SKM-1 treated with dmso at 0.1 percent for 144 hours (cell line): ENCODE measurements around the gene PDE4D.

Source experiments
- DNase-seq: peaks from one replicate; lab custom pipeline; 2025; ENCODE audit not compliant: unreplicated experiment; lab: John Stamatoyannopoulos, UW

PDE4D gene

DNA sequence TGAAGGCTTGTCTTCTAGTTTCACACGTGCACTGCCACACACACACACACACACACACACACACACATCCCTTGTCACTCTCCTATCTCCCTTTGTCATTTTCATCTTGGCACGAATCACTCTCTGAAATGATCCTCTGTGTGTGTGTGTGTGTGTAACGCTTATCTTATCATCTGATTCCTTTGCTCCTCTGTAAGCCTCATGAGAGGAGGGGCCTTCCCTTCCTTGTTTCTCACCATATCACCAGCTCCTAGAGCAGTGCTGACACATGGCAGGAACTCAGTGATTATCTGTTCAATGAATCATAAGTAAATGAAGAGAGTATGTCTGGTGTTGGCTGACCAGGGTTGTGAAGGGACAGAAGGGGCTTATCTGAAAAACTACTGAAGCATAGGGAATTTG is 53.3 kb downstream of the PDE4D start:
- DNase-seq, result no peak

GRCh38 chr5:59838989-59839388 is 54.5 kb downstream of the PDE4D start:
- DNase-seq, result no peak

DNA sequence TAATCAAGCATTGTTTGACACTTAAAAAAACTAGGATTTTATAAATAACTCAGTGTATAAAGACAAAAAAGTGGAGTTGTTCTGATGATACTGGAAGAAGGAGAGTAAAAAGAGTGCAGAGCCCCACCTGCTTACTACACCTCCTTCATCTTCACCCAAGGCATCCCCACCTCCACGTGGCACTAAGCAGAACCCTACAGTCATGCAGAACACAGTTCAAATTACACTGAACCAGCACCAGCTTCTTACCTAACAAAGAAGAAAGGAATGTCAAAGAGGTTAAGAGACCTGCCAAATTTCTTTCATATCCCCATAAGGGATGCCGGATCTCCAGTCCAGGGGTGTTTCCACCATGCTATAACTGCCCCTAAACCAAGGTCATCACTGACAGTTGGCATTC is 55.5 kb downstream of the PDE4D start:
- DNase-seq, result no peak

- DNase-seq, result no peak
Observed at GRCh38 chr5:59837071-59837470, 56.5 kb downstream of the PDE4D start.

GRCh38 chr5:59835800-59836199 is 57.7 kb downstream of the PDE4D start:
- no peak for DNase-seq

- no peak for DNase-seq
Observed at GRCh38 chr5:59833448-59833847, 60.1 kb downstream of the PDE4D start.

DNA sequence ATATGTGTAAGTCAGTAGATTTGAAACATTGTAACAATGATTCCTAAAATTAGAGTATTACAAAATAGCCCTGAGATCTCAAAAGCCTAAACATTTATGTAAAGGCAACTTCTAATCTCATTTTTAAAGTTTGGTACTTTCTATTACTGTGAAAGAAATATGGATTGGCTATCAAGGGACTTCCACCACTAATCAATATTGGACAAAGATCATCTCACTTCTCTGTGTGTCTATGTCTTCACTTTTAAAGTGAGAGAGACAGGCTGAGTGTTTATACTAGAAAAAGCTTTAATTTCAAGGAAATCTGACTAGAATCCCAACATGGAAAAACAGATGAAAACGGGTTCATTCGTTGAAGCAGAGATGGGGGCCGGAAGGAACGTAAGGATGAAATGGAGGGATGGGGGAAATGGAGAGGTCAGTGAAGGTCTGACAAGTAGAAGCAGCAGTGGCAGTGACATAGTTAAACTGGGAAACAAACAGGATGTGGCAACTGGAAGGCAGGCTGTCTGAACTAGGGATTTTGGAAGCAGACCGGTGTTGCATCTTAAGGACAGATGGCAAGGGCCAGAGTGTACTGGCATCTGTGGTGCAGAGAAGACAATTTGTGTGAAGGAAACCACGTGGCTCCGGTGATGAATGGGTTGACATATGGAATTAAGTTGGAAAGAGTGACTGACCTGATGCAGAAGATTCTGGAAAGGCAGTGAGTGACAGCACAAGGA is 60.8 kb downstream of the PDE4D start:
- DNase-seq, result no peak

GRCh38 chr5:59831326-59832010 is 62.1 kb downstream of the PDE4D start:
- no peak for DNase-seq

- DNase-seq, result no peak
Observed at GRCh38 chr5:59830536-59831200, 62.9 kb downstream of the PDE4D start.

GRCh38 chr5:59829922-59830321 is 63.6 kb downstream of the PDE4D start:
- no peak for DNase-seq

GRCh38 chr5:59829386-59829785 is 64.1 kb downstream of the PDE4D start:
- DNase-seq, result no peak

- no peak for DNase-seq
Observed at GRCh38 chr5:59828623-59829022, 64.9 kb downstream of the PDE4D start.

DNA sequence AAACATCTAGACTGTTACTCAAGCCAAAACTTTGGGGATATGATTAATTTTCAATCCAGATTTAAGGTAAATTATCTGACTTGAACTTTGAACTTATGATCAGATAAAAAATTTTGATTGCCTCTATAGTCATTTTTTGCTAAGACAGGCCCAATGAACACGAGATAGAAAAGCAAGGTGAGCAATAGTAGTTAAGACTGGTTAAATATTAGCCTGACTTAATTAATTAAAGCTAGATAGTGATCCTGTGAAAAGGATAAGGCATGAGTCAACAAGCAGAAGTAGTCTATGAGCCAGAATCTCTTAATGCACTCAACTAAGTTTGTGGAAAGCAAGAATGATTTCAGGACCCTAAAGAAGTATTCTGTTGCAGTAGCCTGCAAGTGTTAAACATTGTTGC is 66.5 kb downstream of the PDE4D start:
- no peak for DNase-seq

DNA sequence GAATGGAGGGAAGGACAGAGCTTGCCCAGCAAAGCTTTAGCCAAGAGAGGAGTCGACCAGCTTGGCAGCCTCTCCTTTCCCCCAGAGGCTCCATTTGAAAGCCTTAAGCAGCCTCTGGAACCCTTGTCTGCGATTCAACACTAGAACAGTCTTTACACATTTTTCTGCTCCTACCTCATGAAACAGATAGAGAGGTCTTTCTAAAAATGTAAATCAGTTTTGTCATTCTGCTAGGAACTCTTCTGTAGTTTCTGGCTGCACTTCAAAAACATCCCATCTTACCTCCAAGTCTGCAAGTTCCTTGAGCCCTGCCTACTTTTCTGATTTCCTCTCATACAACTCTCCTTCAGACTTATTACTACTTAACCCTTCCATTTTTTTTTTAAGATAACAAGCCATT is 70.1 kb downstream of the PDE4D start:
- DNase-seq, result no peak

GRCh38 chr5:59819806-59820205 is 73.7 kb downstream of the PDE4D start:
- no peak for DNase-seq

DNA sequence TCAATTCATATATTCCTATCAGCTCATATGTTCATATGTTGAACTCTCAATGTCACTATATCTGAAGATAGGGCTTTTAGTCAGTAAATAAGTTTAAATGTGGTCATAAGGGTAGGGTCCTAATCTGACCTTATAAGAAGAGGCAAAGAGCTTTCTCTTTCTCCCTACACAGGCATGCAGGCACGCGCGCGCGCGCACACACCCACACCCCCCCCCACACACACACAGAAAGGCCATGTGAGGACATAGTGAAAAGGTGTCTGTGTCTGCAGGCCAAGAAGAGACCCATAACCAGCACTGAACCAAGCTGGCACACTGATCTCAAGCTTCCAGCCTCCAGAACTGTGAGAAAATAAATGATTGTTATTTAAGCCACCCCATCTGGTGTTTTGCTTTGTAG is 76.0 kb downstream of the PDE4D start:
- DNase-seq, result no peak

DNA sequence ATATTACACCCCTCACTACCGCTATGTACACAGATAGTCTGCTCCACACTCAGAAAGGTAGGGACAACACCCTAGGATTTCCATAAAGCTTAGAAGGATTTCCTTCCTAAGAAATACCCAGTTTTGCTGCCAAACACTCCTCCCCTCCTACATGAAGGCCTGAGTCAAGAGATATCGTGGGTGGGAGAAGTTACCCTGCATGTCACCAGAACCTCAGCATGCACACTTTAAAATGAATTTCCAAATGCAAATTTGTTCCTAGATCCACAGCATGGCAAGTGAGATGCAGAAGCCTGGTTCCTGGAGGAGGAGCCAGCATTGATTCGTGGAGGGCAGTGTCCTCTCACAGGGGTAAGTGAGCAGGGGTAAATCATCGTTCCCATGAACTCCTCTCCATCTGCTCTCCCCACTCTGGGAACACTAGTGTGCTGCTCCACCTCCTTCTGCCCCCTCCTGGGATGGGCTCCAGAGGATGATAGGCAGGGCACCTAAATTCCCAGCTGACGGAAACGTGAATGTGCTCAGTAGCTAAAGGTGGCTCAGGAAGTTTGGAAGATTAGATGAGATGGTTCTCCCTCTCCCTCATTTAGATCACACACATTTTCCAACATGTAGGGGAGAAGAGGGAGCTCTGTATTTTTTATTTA is 76.7 kb downstream of the PDE4D start:
- DNase-seq, result no peak

GRCh38 chr5:59814537-59814872 is 79.0 kb downstream of the PDE4D start:
- no peak for DNase-seq

- peak; percentile 76 for DNase-seq
Observed at GRCh38 chr5:59813761-59814536, 79.6 kb downstream of the PDE4D start.

- peak; percentile 63 for DNase-seq
Observed at GRCh38 chr5:59810041-59810440, 83.5 kb downstream of the PDE4D start.

DNA sequence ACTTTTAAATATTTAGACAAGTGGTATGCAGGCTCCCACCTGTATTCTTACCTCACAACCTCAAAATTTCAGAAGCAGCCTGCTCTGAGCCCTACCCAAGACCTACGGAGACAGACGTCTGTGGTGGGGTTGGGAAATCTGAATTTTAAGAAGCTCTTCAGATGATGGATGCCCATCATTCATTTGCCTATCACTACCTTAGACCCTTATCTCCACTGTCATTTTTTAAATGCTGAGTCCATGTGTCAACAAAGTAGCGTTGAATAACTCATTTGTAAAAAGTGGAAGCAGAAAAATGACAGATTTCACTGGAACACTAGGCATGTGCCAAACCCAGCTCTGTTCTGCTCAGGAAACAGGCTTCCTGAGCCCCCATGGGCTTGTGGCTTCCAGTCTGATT is 85.7 kb downstream of the PDE4D start:
- DNase-seq, result no peak
